GM18508 (cell line): ENCODE results near the gene IMP4.

Experiments
- ATAC-seq: cut with Tn5 transposase; IDR thresholded peaks from one replicate; pipeline ENCODE4 v1.9.1; 2021; ENCODE audit warnings: moderate number of reproducible peaks; ENCODE audit not compliant: insufficient read depth, unreplicated experiment

IMP4 gene

DNA sequence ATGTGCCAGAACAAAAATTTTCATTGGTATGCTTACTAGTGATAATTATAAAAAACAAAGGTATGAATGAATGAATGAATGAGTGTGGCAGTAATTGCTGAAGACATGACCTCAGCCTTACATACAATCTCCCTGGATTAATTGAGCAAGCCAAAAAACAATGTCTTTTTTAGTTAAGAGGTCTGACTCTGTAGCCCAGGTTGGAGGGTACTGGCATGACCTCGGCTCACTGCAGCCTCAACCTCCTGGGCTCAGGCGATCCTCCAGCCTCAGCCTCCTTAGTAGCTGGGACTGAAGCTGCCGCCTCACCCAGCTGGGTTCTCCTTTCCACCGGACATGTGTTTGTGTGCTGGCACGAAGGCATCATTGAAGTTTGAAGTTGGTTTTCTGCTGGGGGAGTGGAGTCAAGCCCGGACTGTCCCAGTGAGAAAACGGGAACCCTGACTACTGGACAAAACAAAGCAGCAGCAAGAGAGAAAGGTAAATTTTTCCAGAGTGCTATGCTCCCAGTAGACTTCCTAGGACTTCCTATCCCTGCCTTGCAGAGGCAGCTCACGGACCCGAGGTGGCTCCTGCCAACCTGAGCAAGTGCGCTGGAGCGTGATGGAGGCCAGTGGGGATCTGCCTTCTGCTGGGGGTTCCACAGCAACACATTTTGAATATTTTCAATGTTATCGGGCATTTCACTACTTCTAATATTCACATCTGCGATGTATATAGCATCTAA, 6.4 kb upstream of the IMP4 start:
- ATAC-seq = no peak

DNA sequence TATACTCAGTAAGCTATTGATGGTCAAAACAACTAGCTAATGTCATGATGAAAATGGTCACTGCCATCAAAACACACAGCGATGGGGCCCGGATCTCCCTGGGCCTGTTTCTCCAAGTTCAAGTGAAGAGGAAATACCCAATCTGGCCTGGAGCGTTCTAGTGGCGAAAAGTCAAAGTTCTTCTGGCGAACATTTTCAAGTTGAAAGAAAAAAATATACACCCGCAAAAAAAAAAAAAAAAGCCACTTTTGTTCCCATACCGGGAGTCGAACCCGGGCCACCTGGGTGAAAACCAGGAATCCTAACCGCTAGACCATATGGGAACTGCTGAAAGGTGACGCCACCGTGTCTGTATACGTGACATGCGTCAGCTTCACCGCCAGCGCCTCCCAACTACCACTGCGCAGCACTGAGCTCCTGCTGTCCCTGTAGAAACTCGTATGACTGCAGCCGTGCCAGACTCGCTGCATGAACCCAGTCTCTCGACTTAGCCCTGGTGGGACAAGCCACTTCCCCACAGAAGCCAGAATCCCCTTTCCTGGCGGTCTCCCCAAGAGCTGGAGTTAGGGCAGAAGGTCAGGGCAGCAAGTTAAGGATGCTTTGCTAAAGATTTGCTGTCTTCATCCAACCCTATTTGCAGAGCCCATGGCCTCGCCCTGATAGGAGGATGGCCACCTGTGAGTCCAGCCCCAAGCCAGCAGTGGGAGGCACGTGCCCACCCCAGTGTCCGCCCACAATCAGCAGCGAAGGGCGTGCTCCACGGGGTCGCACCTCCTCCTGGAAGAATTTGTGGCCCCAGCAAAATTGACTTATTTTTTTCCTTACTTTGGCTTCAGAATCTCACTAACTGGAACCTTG, 5.6 kb upstream of the IMP4 start:
- no peak for ATAC-seq

DNA sequence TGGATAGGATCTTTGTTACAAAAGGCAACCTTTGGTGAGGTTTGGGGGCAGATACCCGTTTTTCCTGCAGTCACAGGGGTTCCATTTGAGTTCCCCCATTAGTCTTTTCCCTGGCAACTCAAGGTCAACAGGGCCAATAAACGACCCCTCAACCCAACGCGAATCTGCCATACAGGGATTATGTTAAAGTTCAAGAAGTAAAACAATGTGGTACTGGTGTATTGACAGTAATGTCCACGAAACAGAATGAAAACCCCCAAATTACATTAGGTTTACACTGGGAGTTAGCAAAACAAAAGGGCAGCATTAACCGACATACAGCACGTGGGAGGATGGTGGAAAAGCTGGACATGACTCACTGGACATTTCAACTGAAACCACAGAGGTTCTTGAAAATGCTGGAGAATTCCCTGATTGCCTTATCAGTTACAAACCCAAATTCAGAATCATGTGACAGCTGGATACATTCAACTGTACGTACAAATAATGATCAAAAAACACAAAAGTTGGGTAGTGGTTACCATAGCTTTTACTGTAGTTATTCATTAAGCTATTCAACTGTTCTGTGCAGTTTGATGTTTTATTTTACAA, 4.9 kb upstream of the IMP4 start:
- ATAC-seq = no peak

- ATAC-seq = no peak
These were observed 3.8 kb upstream of the IMP4 start for GRCh38 chr2:130338793-130339345.

- ATAC-seq = no peak
These were observed 2.6 kb upstream of the IMP4 start for GRCh38 chr2:130339885-130340745.

DNA sequence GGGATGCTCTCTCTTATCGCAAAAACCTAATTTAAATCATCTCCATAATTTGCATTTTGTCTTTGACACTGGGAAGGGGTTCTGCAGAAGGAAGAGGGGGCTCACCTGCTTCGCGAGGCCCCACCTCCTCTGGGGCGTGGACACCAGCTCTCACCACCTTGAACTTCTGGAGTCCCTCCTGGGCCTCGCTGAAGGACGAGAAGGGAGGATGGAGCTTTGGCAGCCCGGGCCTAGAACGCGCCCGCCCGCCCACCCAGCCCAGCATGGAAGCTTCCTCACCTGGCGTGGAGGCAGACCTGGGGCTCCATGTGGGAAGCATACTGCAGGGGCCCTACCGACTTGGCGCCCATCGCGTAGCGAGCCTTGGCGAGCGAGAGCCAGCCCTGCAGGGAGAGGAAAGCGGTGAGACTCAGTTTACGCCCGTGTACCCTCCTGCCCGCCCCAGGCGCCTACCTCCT, 1.1 kb upstream of the IMP4 start:
- ATAC-seq = peak; percentile 1

DNA sequence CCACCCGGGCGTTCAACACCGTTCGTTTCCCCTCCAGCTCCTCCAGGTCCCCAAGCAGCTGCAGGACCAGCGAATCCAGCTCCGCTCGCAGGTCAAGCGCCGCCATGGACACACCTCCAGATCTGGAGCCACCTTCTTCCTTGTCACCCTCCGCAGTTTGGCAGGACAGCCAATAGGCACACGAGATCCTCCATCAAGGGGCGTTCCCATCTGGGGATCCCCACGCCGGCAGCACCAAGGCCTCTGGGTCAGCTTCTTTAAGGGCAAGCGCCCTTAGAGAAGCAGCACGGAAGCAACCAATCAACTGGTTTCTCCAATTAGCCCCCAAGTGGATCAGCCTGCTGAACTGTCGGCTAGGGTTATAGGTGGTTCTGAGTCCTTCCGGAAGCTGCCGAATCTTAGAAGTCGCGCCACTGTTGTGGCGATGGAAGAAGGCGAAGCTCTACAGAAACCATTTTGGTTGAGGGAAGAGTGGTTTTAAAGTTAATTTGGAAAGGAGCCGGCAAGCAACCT, 621 bp upstream of the IMP4 start:
- ATAC-seq = peak; percentile 65

DNA sequence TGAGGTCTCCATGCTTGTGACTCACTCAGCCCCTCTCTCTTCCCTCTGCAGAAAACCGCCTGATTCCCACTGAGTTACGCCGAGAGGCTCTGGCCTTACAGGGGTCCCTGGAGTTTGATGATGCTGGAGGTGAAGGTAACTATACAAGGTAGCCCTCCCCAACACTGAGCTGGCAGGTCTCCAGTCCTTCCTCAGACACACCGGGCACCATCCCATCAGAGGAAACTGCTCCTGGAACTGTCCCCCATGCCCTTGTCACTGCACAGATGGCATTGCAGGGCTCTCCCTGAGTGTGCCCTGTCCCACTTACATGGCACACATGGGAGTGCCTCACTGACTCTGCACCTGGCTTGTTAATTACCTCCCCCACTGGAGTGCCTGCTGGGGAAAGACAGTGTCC, 1.9 kb downstream of the IMP4 start:
- ATAC-seq = no peak

- ATAC-seq = no peak
These were observed 2.4 kb downstream of the IMP4 start for GRCh38 chr2:130345091-130345490.

- ATAC-seq = no peak
These were observed 2.9 kb downstream of the IMP4 start for GRCh38 chr2:130345611-130346010.

- ATAC-seq = no peak
These were observed 3.5 kb downstream of the IMP4 start for GRCh38 chr2:130346041-130346740.

GRCh38 chr2:130346741-130347066, 4.0 kb downstream of the IMP4 start:
- ATAC-seq = no peak

DNA sequence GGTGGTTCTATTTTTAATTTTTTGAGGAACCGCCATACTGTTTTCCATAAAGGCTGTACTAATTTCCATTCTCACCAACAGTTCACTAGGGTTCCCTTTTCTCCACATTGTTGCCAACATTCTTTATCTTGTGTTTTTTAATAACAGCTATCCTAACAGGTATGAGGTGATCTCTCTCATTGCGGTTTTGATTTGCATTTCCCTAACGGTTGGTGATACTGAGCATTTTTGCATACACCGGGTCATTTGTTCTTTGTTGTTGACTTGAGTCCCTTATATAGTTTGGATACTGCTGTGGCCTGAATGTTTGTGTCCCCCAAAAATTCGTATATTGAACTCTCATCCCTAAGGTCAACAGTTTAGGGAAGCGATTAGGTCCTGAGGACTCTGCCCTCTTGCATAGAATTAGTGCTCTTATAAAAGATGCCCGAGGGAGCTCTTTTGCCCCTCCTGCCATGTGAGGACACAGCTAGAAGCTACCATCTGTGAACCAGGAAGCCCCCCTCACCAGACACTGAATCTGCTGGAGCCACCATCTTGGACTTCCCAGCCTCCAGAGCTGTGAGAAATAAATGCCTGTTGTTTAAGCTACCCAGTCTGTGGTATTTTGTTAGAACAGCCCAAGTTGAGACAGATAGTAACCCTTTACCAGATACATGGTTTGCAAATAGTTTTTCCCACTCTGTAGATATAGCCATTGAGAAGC, 4.7 kb downstream of the IMP4 start:
- no peak for ATAC-seq

DNA sequence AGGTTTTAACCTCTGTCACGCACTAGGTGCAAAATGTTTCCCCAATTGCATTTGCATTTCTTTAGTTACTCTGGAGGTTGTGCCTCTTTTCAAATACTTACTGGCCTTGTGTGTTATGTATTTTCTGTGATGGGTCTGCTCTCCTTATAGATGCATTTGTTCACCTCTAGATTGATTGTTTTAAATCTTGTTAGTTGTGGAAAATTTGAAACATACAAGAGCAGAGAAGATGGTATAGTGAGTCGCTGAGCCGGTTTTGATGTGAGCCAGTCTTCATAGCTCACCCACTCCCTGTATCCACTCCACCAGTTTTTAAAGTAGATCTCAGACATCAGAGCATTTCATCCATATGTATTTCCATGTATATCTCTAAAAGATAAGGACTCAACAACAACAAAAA, 6.5 kb downstream of the IMP4 start:
- no peak for ATAC-seq

GRCh38 chr2:130351711-130352110, 9.0 kb downstream of the IMP4 start:
- ATAC-seq = no peak

GRCh38 chr2:130352237-130352636, 9.5 kb downstream of the IMP4 start:
- ATAC-seq = no peak

DNA sequence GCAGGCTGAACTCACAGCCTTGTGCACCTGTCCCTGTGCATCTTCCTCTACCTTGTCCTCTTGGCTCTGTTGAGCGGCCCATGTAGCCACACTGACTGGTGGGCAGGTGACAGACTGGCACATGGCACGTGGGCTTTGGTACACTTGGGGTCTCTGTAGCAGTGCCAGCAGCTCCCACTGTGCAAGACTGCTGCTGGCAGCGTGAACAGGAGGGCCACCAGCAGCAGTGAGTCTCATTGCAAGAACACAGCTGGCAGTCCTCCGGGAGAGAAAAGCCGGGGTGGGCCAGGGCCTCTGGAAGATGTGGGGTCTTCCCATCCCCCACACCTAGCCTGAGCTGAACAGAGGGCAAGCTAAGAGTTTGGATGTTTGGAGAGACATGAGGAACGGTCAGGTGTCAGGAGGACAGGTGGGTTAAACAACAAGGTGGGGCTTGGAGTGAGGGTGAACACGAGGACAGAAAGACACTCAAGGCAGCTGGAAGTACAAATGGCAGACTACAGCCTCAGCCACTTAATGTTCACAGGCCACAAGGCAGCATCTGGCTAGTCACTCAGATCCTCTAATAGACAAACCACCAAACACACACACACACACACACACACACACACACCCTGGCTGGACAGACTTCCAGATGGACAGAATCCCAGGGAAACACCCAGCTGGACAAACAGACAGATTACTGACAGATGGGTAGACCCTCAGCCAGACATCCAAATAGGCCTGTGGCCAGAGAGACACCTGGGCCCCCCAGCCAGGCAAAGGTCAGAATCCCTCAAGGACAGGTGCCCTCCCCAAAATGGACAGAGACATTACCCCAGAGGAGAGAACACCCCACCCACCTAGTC, 10.8 kb downstream of the IMP4 start:
- no peak for ATAC-seq

DNA sequence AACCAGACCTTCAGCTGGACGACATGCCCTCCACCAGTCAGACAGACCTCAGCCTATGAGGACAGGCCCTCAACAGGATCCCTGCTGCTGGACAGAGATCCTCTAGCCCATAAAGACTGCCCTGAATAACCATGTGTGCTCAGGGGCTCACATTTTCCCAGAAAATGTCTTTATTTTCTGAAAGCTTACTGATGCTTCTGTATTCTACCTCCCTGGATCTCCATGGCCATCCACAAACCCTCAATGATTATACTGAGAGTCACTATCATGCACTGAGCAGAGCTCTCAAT, 11.4 kb downstream of the IMP4 start:
- ATAC-seq = no peak
